Osteoblast (primary cell): ENCODE data around the gene CHCHD1. TPM values are rescaled to one million over a fixed set of nuclear protein-coding genes. Genes with fewer than 3 reads are reported as not detected.
A peak's percentile ranks its signal among the peaks of the same experiment; 100 is the strongest.
"Not testable (repeated sequence)": the region's sequence is repeated elsewhere in the genome, so short reads cannot be mapped to it uniquely, and the experiment has no call there.

Experiments used
- DNase-seq: peaks from one replicate; pipeline ENCODE4 v3.0.0; 2011; ENCODE audit warnings: low spot score, mixed read lengths; ENCODE audit not compliant: insufficient read length; ENCODE audit errors: missing footprints
- H2AFZ ChIP-seq: 2 replicates; pipeline ENCODE4 v1.6.0; 2011; ENCODE audit warnings: mild to moderate bottlenecking, low read length
- H3K27ac ChIP-seq: 2 replicates; pipeline ENCODE4 v1.5.1; 2011; ENCODE audit warnings: mild to moderate bottlenecking, low read depth, low read length, moderate library complexity
- H3K27me3 ChIP-seq: 2 replicates; pipeline ENCODE4 v1.6.0; 2012; ENCODE audit warnings: mild to moderate bottlenecking, control low read depth, inconsistent platforms, low read length, moderate library complexity; ENCODE audit not compliant: insufficient read depth
- H3K36me3 ChIP-seq: 2 replicates; pipeline ENCODE4 v1.5.1; 2011; ENCODE audit warnings: mild to moderate bottlenecking, low read length, control low read depth, moderate library complexity; ENCODE audit not compliant: insufficient read depth
- H3K4me1 ChIP-seq: 2 replicates; pipeline ENCODE4 v1.5.1; 2011; ENCODE audit warnings: mild to moderate bottlenecking, low read length, control low read depth, moderate library complexity; ENCODE audit not compliant: insufficient read depth
- H3K4me2 ChIP-seq: 2 replicates; pipeline ENCODE4 v1.6.0; 2011; ENCODE audit warnings: mild to moderate bottlenecking, low read length; ENCODE audit not compliant: insufficient read depth
- H3K4me3 ChIP-seq: fragments of 200-600 bp; sonication (generic); 3 replicates; pipeline ENCODE4 v1.5.1; 2012; ENCODE audit warnings: mild to moderate bottlenecking, low read length, inconsistent platforms; ENCODE audit not compliant: insufficient read depth
- H3K79me2 ChIP-seq: 2 replicates; pipeline ENCODE4 v1.6.0; 2012; ENCODE audit warnings: mild to moderate bottlenecking, low read length, control low read depth, inconsistent platforms; ENCODE audit not compliant: insufficient read depth
- H3K9me3 ChIP-seq: 2 replicates; pipeline ENCODE4 v1.5.1; 2011; ENCODE audit warnings: low read depth, low read length, control low read depth
- H4K20me1 ChIP-seq: 2 replicates; pipeline ENCODE4 v1.6.0; 2012; ENCODE audit warnings: mild to moderate bottlenecking, low read length, control low read depth; ENCODE audit not compliant: insufficient read depth
- total RNA-seq: library from RNA; depleted of rRNA; stranded (reverse); fragments of >200 nt; gene quantifications from 2 replicates; pipeline ENCODE4 v1.2.3, GENCODE V29; 2012
- TF ChIP-seq, protein P1 (sequence below): IDR thresholded peaks from 2 replicates; pipeline ENCODE4 v1.5.1; 2011; ENCODE audit warnings: mild to moderate bottlenecking, low read depth, low read length, moderate library complexity; ENCODE audit errors: extremely low read depth

Gene CHCHD1
- total RNA-seq, 1 donor = 12.7 TPM

GRCh38 chr10:73793456-73793855 is 11.6 kb downstream of the CHCHD1 start:
- Histone ChIP-seq H3K4me2 (no peak overlapping the region), H3K36me3 (peaks cover 92% of the 10 kb centered on the region), H3K27me3 (no peaks in the 10 kb centered on the region), H3K4me3 (no peak overlapping the region), H3K9me3 (no peaks in the 10 kb centered on the region), H4K20me1 (peaks cover 10% of the 10 kb centered on the region), H3K4me1 (no peaks in the 10 kb centered on the region), H3K79me2 (peaks cover 22% of the 10 kb centered on the region), H2AFZ (no peak overlapping the region), H3K27ac (no peak overlapping the region)
- TF ChIP-seq, protein P1, sequence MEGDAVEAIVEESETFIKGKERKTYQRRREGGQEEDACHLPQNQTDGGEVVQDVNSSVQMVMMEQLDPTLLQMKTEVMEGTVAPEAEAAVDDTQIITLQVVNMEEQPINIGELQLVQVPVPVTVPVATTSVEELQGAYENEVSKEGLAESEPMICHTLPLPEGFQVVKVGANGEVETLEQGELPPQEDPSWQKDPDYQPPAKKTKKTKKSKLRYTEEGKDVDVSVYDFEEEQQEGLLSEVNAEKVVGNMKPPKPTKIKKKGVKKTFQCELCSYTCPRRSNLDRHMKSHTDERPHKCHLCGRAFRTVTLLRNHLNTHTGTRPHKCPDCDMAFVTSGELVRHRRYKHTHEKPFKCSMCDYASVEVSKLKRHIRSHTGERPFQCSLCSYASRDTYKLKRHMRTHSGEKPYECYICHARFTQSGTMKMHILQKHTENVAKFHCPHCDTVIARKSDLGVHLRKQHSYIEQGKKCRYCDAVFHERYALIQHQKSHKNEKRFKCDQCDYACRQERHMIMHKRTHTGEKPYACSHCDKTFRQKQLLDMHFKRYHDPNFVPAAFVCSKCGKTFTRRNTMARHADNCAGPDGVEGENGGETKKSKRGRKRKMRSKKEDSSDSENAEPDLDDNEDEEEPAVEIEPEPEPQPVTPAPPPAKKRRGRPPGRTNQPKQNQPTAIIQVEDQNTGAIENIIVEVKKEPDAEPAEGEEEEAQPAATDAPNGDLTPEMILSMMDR = no peak
- DNase-seq = peak; percentile 26

- H3K4me1 ChIP-seq, H3K9me3 ChIP-seq, H2AFZ ChIP-seq, H3K27ac ChIP-seq, H3K4me2 ChIP-seq, H3K4me3 ChIP-seq, H3K27me3 ChIP-seq, H3K79me2 ChIP-seq, H4K20me1 ChIP-seq: not testable (repeated sequence)
- DNase-seq = peak; percentile 62
- peaks cover 88% of the 10 kb centered on the region for H3K36me3 ChIP-seq
Measured at GRCh38 chr10:73795491-73795890, 13.6 kb downstream of the CHCHD1 start.

DNA sequence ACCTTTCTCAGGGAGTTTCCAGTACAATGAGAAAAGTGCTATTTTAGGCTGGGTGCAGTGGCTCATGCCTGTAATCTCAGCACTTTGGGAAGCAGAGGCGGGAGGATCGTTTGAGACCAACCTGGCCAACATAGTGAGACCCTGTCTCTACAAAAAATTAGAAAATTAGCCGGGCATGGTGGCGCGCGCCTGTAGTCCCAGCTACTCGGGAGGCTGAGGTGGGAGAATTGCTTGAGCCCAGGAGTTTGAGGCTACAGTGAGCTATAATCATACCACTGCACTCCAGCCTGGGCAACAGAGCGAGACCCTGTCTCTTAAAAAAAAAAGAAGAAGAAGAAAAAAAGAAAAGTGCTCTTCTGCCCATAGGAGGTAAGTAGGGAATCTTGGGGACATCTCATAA is 14.2 kb downstream of the CHCHD1 start:
- not testable (repeated sequence) for H3K4me1 ChIP-seq, H3K79me2 ChIP-seq, H4K20me1 ChIP-seq, H3K4me2 ChIP-seq, H3K27ac ChIP-seq, DNase-seq, H3K27me3 ChIP-seq, H2AFZ ChIP-seq, H3K9me3 ChIP-seq, H3K4me3 ChIP-seq
- H3K36me3 ChIP-seq = peaks cover 84% of the 10 kb centered on the region

DNA sequence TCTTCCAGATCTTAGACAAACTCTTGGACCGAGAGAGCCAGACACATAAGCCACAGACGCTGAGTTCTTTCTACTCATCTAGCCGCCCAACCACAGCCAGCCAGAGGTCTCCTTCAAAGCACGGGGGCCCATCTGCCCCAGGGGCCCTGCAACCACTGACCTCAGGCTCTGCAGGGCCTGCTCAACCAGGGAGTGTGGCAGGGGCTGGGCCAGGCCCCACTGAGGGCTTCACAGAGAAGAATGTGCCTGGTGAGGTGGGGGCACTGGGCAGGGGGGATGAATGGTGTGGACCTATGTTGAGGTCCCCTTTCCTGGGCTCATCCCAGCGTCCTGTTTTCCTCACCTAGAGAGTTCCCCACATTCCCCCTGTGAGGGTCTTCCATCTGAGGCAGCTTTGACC is 14.9 kb downstream of the CHCHD1 start:
- no peaks in the 10 kb centered on the region for H3K27me3 ChIP-seq
- no peak overlapping the region for H3K4me3 ChIP-seq
- H3K79me2 ChIP-seq = no peaks in the 10 kb centered on the region
- no peak overlapping the region for H2AFZ ChIP-seq
- H3K27ac ChIP-seq = no peak overlapping the region
- H3K4me1 ChIP-seq = no peaks in the 10 kb centered on the region
- TF ChIP-seq, protein P1 = no peak
- peaks cover 7% of the 10 kb centered on the region for H4K20me1 ChIP-seq
- peak; percentile 57 for DNase-seq
- H3K9me3 ChIP-seq = no peaks in the 10 kb centered on the region
- peaks cover 84% of the 10 kb centered on the region for H3K36me3 ChIP-seq
- no peak overlapping the region for H3K4me2 ChIP-seq

DNA sequence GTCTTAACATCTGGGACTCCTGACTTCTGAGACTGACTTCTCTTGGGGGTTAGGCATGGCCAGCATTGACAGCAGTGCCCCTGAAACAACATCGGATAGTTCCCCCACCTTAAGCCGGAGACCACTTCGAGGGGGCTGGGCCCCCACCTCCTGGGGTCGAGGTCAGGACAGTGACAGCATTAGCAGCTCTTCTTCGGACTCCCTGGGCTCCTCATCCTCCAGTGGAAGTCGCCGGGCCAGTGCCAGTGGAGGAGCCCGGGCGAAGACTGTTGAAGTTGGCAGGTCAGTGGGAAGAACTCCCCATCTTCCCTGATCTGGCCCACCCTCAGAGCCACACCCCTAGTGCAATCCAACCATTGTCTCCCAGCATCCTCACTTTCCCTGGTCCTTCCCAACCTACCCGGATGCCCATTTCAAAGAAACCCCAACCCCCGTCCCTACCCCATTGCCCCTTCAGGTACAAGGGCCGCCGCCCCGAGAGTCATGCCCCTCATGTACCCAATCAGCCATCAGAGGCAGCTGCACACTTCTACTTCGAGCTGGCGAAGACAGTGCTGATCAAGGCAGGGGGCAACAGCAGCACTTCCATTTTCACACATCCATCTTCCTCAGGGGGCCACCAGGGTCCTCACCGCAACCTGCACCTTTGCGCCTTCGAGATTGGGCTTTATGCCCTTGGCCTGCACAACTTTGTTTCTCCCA is 15.6 kb downstream of the CHCHD1 start:
- H2AFZ ChIP-seq = no peak overlapping the region
- H3K4me3 ChIP-seq = no peak overlapping the region
- peaks cover 84% of the 10 kb centered on the region for H3K36me3 ChIP-seq
- no peak overlapping the region for H3K27ac ChIP-seq
- H3K9me3 ChIP-seq = no peaks in the 10 kb centered on the region
- TF ChIP-seq, protein P1 = no peak
- peak; percentile 41 for DNase-seq
- no peaks in the 10 kb centered on the region for H3K79me2 ChIP-seq
- no peaks in the 10 kb centered on the region for H3K27me3 ChIP-seq
- no peaks in the 10 kb centered on the region for H3K4me1 ChIP-seq
- no peak overlapping the region for H3K4me2 ChIP-seq
- peaks cover 9% of the 10 kb centered on the region for H4K20me1 ChIP-seq
